Measurements from ENCODE around the gene RHOH. TPM values are rescaled to one million over a fixed set of nuclear protein-coding genes. Genes with fewer than 3 reads are reported as not detected.

RHOH gene
- total and polyA plus RNA-seq, 9 of the 15 experiments (the other 6 are each of a cell fraction or from before 2014, with no cell fraction given) = 14.3 to 37.7 (median 23.2) TPM

DNA sequence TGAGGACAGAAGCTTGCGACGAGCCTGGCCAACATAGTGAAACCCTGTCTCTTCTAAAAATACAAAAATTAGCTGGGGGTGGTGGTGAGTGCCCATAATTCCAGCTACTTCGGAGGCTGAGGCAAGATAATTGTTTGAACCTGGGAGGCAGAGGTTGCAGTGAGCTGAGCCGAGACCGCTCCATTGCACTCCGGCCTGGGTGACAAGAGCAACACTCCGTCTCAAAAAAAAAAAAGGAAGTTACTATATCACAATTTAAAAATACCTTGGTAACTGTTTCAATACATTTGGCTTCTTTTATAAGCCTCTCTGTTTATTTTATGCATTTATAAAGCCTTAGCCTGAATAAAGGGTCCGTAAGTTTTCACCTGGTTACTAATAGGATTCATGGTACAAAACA lies 91.7 kb downstream of the RHOH start:
- Histone ChIP-seq H3K4me1 (replicated peaks in 1 of 2; ENCODE audit: control insufficient read depth in 2 of 2, insufficient read depth in 2 of 2, low read length in 2 of 2) (peaks cover 11 to 36% of the 10 kb centered on the region in 2 experiments), H4K20me1 (replicated peaks; ENCODE audit: control insufficient read depth, insufficient read depth, low read length) (no peaks in the 10 kb centered on the region), H3K9me1 (ENCODE audit: control insufficient read depth, insufficient read depth, low read length) (no peaks in the 10 kb centered on the region), H3K79me2 (ENCODE audit: control insufficient read depth, insufficient read depth, low read length) (no peaks in the 10 kb centered on the region), H3K9me3 (replicated peaks; ENCODE audit: control insufficient read depth, insufficient read depth, low read depth, low read length) (no peaks in the 10 kb centered on the region), H3K4me2 (ENCODE audit: insufficient read depth, low read length) (no peak overlapping the region), H3K9ac (ENCODE audit: insufficient read depth in 1 of 2, low read depth in 2 of 2, low read length in 2 of 2) (no peak overlapping the region), H3K27me3 (ENCODE audit: control insufficient read depth in 2 of 2, insufficient read depth in 2 of 2, low read length in 2 of 2) (no peaks in the 10 kb centered on the region), H3K4me3 (no peak overlapping the region), H3K27ac (ENCODE audit: extremely low read depth, low read depth, low read length) (no peak overlapping the region), H2AFZ (ENCODE audit: low read depth, low read length) (no peak overlapping the region), H3K36me3 (ENCODE audit: control insufficient read depth, insufficient read depth, low read length) (no peaks in the 10 kb centered on the region)
- no peak for FAIRE-seq
- no peak for ATAC-seq
- POLR2A ChIA-PET = interaction anchor here (0.6 to 0.7 kb wide), 2 partner anchors 12 to 555 kb away, joined by 3 read pairs; no protein-coding TSS in a partner anchor
- in situ Hi-C loops (cut with MboI) = no loop called here
- DNase-seq (ENCODE audit: extremely low read depth in 1 of 4, low spot score in 3 of 4) = no peak
- CTCF ChIA-PET (ENCODE audit: low intra/inter-chr PET ratio) = no interaction called here
- intact Hi-C loops (cut with micrococcal nuclease) = no loop called here
- BruUV-seq (replicated peaks) = no TSS peak
- 84% methylated on average over 8 of the region's 8 CpGs for WGBS (ENCODE audit: insufficient coverage, low coverage, missing lambda C conversion rate)
- TF ChIP-seq CBX8 (IDR thresholded peaks at IDR 0.05; ENCODE audit: borderline replicate concordance, extremely low read depth, low read depth, low read length, poor library complexity, severe bottlenecking) (no peak), MBD2 (IDR thresholded peaks at IDR 0.05; ENCODE audit: borderline replicate concordance, low read depth) (no peak), ZNF134 (CRISPR knock-in tag; conservative IDR thresholded peaks at IDR 0.05) (no peak), ZNF384 (IDR thresholded peaks at IDR 0.05; ENCODE audit: low read depth, low read length) (no peak), KLF6 (CRISPR knock-in tag; IDR thresholded peaks at IDR 0.05; ENCODE audit: borderline replicate concordance) (no peak), SMAD3 (CRISPR knock-in tag; conservative IDR thresholded peaks at IDR 0.05) (no peak), TEAD1 (CRISPR knock-in tag; IDR thresholded peaks at IDR 0.05) (no peak), ZNF444 (CRISPR knock-in tag; IDR thresholded peaks at IDR 0.05) (no peak)
- TF ChIP-seq, protein P1, sequence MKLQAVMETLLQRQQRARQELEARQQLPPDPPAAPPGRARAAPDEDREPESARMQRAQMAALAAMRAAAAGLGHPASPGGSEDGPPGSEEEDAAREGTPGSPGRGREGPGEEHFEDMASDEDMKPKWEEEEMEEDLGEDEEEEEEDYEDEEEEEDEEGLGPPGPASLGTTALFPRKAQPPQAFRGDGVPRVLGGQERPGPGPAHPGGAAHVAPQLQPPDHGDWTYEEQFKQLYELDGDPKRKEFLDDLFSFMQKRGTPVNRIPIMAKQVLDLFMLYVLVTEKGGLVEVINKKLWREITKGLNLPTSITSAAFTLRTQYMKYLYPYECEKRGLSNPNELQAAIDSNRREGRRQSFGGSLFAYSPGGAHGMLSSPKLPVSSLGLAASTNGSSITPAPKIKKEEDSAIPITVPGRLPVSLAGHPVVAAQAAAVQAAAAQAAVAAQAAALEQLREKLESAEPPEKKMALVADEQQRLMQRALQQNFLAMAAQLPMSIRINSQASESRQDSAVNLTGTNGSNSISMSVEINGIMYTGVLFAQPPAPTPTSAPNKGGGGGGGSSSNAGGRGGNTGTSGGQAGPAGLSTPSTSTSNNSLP (IDR thresholded peaks at IDR 0.05; ENCODE audit: borderline replicate concordance, low read depth, low read length) = no peak

Data from K562 (cell line).